IMR-90 (cell line): ENCODE results near the gene COL4A2.
"Not testable (repeated sequence)": the region's sequence is repeated elsewhere in the genome, so short reads cannot be mapped to it uniquely, and the experiment has no call there.

Experiments
- CEBPB ChIP-seq: IDR thresholded peaks from 2 replicates; pipeline ENCODE4 v1.6.1; 2012; ENCODE audit warnings: low read depth, low read length, improper control_type of control experiment
- CHD1 ChIP-seq: IDR thresholded peaks from 2 replicates; pipeline ENCODE4 v1.6.1; 2012; ENCODE audit warnings: low read depth, low read length, improper control_type of control experiment
- FOS ChIP-seq: fragments of 150-350 bp; IDR thresholded peaks from 2 replicates; pipeline ENCODE4 v1.6.1; 2016; ENCODE audit warnings: low read depth, low read length
- MAFK ChIP-seq: IDR thresholded peaks from 2 replicates; pipeline ENCODE4 v1.6.1; 2012; ENCODE audit warnings: low read depth, low read length, improper control_type of control experiment
- MXI1 ChIP-seq: IDR thresholded peaks from 2 replicates; pipeline ENCODE4 v1.6.1; 2012; ENCODE audit warnings: low read depth, mild to moderate bottlenecking, low read length, moderate library complexity, borderline replicate concordance
- POLR2A ChIP-seq: IDR thresholded peaks from 2 replicates; pipeline ENCODE4 v1.6.1; 2012; ENCODE audit warnings: mild to moderate bottlenecking, low read depth, low read length
- RAD21 ChIP-seq: IDR thresholded peaks from 2 replicates; pipeline ENCODE4 v1.6.1; 2012; ENCODE audit warnings: low read length, improper control_type of control experiment
- RFX5 ChIP-seq: IDR thresholded peaks from 2 replicates; pipeline ENCODE4 v1.8.0; 2012; ENCODE audit warnings: low read depth, mild to moderate bottlenecking, low read length, moderate library complexity
- SMC3 ChIP-seq: fragments of 150-350 bp; IDR thresholded peaks from 2 replicates; pipeline ENCODE4 v1.6.1; 2016; ENCODE audit warnings: low read depth, mild to moderate bottlenecking, antibody characterized with exemption, low read length, moderate library complexity
- TF ChIP-seq, protein P1 (sequence below): conservative IDR thresholded peaks from 2 replicates; pipeline ENCODE4 v1.5.1; 2012; ENCODE audit warnings: mild to moderate bottlenecking, low read depth, low read length, improper control_type of control experiment

- TF ChIP-seq, protein P1, sequence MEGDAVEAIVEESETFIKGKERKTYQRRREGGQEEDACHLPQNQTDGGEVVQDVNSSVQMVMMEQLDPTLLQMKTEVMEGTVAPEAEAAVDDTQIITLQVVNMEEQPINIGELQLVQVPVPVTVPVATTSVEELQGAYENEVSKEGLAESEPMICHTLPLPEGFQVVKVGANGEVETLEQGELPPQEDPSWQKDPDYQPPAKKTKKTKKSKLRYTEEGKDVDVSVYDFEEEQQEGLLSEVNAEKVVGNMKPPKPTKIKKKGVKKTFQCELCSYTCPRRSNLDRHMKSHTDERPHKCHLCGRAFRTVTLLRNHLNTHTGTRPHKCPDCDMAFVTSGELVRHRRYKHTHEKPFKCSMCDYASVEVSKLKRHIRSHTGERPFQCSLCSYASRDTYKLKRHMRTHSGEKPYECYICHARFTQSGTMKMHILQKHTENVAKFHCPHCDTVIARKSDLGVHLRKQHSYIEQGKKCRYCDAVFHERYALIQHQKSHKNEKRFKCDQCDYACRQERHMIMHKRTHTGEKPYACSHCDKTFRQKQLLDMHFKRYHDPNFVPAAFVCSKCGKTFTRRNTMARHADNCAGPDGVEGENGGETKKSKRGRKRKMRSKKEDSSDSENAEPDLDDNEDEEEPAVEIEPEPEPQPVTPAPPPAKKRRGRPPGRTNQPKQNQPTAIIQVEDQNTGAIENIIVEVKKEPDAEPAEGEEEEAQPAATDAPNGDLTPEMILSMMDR, result not testable (repeated sequence)
- not testable (repeated sequence) for TF ChIP-seq POLR2A, CEBPB, RAD21, FOS, RFX5, MXI1, CHD1, MAFK, SMC3
Observed at GRCh38 chr13:110532258-110532657, 225.2 kb downstream of the COL4A2 start.
